Testis (tissue), 5 donors: ENCODE results near the gene NSUN3. TPM values are rescaled to one million over a fixed set of nuclear protein-coding genes. Genes with fewer than 3 reads are reported as not detected.

Experiments
- DNase-seq: peaks from one replicate; pipeline ENCODE4 v3.0.0-alpha.2; 2019
- H3K27ac ChIP-seq, 2 donors: fragments of 200-600 bp; sonication (generic); one replicate each; pipeline ENCODE4 v1.5.1; 2019
- H3K27me3 ChIP-seq: fragments of 200-600 bp; sonication (generic); one replicate; pipeline ENCODE4 v1.5.1; 2019
- H3K36me3 ChIP-seq: fragments of 200-600 bp; sonication (generic); one replicate; pipeline ENCODE4 v1.5.1; 2017; ENCODE audit warnings: low read depth; ENCODE audit errors: missing control alignments
- H3K4me1 ChIP-seq: fragments of 200-600 bp; sonication (generic); one replicate; pipeline ENCODE4 v1.5.1; 2019
- H3K4me3 ChIP-seq, 2 donors: fragments of 200-600 bp; sonication (generic); one replicate each; pipeline ENCODE4 v1.5.1; 2017 to 2019
- H3K9me3 ChIP-seq: fragments of 200-600 bp; sonication (generic); one replicate; pipeline ENCODE4 v1.5.1; 2017
- POLR2A ChIP-seq: fragments of 450-650 bp; IDR thresholded peaks from one replicate; pipeline ENCODE4 v1.6.1; 2017; ENCODE audit warnings: antibody characterized with exemption, mild to moderate bottlenecking, moderate library complexity
- WGBS, 2 donors: methylation state at CpG; one replicate each; pipeline ENCODE4 v1.1.5; 2018; 5-methylcytosine and 5-hydroxymethylcytosine counted together
- intact Hi-C: fragments of 100-400 bp; cut with DNase I; formaldehyde crosslinking; loops from one replicate; pipeline ENCODE4 v1.15.1; 2023; ENCODE audit warnings: low total_unique reads
- long read RNA-seq, 2 donors: transcript quantifications; one replicate each; lab custom pipeline, GENCODE V29; 2026
- polyA plus RNA-seq: library from polyadenylated mRNA; stranded (reverse); fragments of 350-450 nt; fragmentation: Illumina TruSeq; extraction: RNeasy Lipid Tissue Mini Kit (QIAGEN cat#74804); gene quantifications from one replicate; pipeline ENCODE4 v1.2.3, GENCODE V29; 2014; ENCODE audit warnings: low read depth, low replicate concordance; ENCODE audit not compliant: insufficient read depth
- total RNA-seq, 2 donors: library from RNA; depleted of rRNA; stranded (reverse); fragments of >200 nt; gene quantifications; one replicate each; pipeline ENCODE4 v1.2.3, GENCODE V29; 2016
- TF ChIP-seq, protein P1 (sequence below), 3 experiments: fragments of 450-650 bp in 2 of 3; fragments of 200-600 bp in 1 of 3; sonication (generic) in 1 of 3; IDR thresholded peaks; one replicate each; pipeline ENCODE4 v1.5.1; 2016 to 2019; ENCODE audit warnings: antibody characterized with exemption in 3 of 3, mild to moderate bottlenecking in 2 of 3, moderate library complexity in 1 of 3

NSUN3 gene
- total RNA-seq (10 to 100 TPM; 19.1 to 19.6 TPM), polyA plus RNA-seq (9.3 TPM)
- long read RNA-seq, donor 1, partial matches to known transcripts: 0 of 3 reads
- long read RNA-seq, donor 1, other reads (novel, unspliced or antisense): 0 of 3 reads
- long read RNA-seq, donor 2, partial matches to known transcripts: 0 of 3 reads
- long read RNA-seq, donor 2, other reads (novel, unspliced or antisense): 0 of 3 reads

DNA sequence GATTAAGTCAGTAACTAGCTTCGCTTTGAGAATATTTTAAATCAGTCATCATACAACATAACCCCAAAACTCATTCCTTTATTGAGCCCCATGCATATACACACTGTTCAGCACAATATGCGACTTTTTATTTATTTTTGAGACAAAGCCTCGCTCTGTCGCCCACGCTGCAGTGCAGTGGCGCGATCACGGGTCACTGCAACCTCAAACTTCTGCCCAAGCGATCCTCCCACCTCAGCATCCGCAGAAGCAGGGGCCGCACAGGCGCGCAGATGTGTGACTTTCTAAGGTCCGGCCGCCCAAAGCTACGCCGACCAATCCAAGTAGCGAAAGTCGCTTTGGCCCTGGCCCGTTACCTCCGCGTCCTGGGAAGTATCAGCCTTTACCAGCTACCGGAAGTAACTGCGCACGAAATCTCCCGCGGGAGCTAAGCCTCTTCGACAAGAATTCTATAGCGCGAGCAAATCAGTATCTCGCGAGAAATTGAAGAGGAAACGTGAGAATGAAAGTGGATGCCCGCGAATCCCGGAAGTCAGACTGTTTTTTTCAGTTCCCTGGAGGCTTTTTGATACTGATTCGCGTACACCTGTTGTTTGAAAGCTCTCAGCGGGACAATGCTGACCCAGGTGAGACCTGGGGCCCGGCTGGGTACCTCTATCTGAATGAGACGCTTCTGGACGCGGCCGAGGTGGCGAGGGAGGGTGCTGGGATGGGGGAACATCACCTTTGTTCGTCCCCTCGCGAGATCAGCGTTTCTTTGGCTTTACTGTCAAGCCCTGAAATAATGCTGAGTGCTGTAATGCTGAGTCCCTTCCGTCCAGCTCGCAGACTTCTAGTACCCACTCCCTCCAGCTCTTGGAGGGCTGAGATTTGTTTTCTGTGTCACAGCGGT is at the start of gene NSUN3, which contains the start of gene DHFR2:
Gene NSUN3 (plus strand): TSS at position 549 of the 892 bp plus-strand sequence. CDS start 66 bp downstream, at position 615.
Gene DHFR2 (minus strand): TSS at position 404 of the 892 bp plus-strand sequence. CDS start 1,405 bp downstream, outside the sequence.
- Histone ChIP-seq H3K36me3 (no peaks in the 10 kb centered on the region), H3K9me3 (no peaks in the 10 kb centered on the region), H3K4me1 (peaks cover 20% of the 10 kb centered on the region), H3K27me3 (no peaks in the 10 kb centered on the region), H3K4me3 (peak within 1 kb of the TSS; percentile 81 to 92), H3K27ac (peak within 1 kb of the TSS; percentile 97 to 98)
- TF ChIP-seq, protein P1, sequence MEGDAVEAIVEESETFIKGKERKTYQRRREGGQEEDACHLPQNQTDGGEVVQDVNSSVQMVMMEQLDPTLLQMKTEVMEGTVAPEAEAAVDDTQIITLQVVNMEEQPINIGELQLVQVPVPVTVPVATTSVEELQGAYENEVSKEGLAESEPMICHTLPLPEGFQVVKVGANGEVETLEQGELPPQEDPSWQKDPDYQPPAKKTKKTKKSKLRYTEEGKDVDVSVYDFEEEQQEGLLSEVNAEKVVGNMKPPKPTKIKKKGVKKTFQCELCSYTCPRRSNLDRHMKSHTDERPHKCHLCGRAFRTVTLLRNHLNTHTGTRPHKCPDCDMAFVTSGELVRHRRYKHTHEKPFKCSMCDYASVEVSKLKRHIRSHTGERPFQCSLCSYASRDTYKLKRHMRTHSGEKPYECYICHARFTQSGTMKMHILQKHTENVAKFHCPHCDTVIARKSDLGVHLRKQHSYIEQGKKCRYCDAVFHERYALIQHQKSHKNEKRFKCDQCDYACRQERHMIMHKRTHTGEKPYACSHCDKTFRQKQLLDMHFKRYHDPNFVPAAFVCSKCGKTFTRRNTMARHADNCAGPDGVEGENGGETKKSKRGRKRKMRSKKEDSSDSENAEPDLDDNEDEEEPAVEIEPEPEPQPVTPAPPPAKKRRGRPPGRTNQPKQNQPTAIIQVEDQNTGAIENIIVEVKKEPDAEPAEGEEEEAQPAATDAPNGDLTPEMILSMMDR (IDR thresholded peaks at IDR 0.05): no peak
- no peak for TF ChIP-seq POLR2A
- intact Hi-C loops: no loop called here
- peak; percentile 96 for DNase-seq
- 0 to 1% methylated on average over 46 to 52 of the region's 52 CpGs for WGBS, 2 donors

DNA sequence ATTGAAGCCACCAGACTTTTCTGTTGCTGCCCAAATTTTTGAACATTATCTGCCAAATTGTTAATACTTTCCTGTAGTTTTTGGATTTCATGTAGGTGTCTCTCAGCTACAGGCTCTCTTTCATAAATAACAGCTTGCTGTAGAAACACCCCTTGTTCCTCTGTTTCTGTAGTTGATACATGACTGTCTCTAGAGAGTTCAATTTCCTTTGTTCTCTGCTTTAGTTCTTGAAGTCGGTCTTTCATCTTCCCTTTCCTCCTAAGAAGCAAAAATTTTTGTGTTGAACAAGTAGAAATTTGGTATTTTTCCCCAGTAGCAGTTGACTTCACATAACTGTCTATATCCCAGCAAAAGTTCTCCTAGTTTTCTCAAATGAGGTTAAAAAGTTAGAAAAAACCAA is 47.8 kb upstream of the NSUN3 start:
- H3K9me3 ChIP-seq: no peaks in the 10 kb centered on the region
- no peaks in the 10 kb centered on the region for H3K27me3 ChIP-seq
- H3K27ac ChIP-seq: no peak overlapping the region
- H3K4me1 ChIP-seq: no peaks in the 10 kb centered on the region
- TF ChIP-seq, protein P1 (IDR thresholded peaks at IDR 0.05): no peak
- no peak for TF ChIP-seq POLR2A
- 68 to 89% methylated on average over 1 of the region's 1 CpG for WGBS, 2 donors
- no peak overlapping the region for H3K4me3 ChIP-seq
- DNase-seq: no peak
- intact Hi-C loops: no loop called here
- H3K36me3 ChIP-seq: no peaks in the 10 kb centered on the region

DNA sequence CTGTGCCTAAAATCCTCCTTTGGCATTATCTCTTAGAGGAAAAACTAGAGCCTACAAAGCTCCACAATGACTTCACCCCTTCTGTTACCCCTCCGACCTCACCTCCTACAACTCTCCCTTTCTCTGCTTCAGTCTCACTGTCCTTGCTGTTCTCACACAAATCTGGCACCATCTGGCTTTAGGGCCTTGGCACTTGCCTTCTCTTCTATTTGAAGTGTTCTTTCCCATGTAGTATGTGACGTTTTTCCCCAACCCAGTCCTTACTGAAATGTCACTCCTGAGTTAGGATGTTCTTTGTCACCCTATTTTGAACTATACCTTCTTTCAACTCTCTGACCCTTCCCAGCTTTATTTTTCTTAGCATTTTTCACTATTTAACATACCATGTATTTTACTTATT is 43.2 kb upstream of the NSUN3 start:
- TF ChIP-seq POLR2A: no peak
- TF ChIP-seq, protein P1 (IDR thresholded peaks at IDR 0.05): no peak
- 56 to 67% methylated on average over 2 of the region's 2 CpGs for WGBS, 2 donors
- Histone ChIP-seq H3K27ac (no peak overlapping the region), H3K4me1 (peaks cover 7% of the 10 kb centered on the region), H3K36me3 (no peaks in the 10 kb centered on the region), H3K27me3 (no peaks in the 10 kb centered on the region), H3K4me3 (no peak overlapping the region), H3K9me3 (no peaks in the 10 kb centered on the region)
- DNase-seq: no peak
- intact Hi-C loops: no loop called here

DNA sequence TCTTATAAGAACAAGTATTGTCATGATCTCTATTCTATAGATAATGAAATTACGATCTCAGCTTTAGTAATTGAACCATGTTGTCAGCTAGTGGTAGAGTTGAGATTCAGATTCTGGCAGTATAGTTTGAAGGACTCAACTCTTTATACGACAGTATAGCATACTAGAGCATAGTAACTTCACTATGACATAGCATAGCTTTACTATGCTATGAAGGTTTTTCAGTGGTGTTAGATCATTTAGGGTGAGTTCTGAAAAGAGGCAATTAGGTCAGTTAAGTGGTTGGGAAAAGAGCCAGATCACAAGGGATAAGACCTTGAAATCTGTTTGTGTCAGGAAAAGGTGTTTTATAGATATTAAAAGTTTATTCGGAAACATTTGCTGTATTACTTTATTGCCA is 42.6 kb upstream of the NSUN3 start:
- WGBS, 2 donors: 81 to 84% methylated on average over 3 of the region's 3 CpGs
- no peak for DNase-seq
- Histone ChIP-seq H3K4me1 (peaks cover 7% of the 10 kb centered on the region), H3K27ac (no peak overlapping the region), H3K27me3 (no peaks in the 10 kb centered on the region), H3K36me3 (no peaks in the 10 kb centered on the region), H3K9me3 (no peaks in the 10 kb centered on the region), H3K4me3 (no peak overlapping the region)
- no peak for TF ChIP-seq POLR2A
- TF ChIP-seq, protein P1 (IDR thresholded peaks at IDR 0.05): no peak
- intact Hi-C loops: no loop called here
